Nephron progenitor cell (in vitro differentiated cells): Measurements from ENCODE around the gene RAB9B.
A peak's percentile ranks its signal among the peaks of the same experiment; 100 is the strongest.

Experiments used
- DNase-seq: peaks from one replicate; pipeline ENCODE4 v3.0.0; 2021
- H3K27ac Mint-ChIP-seq: 2 replicates; pipeline ENCODE4 v1.8.0; 2021; ENCODE audit warnings: mild to moderate bottlenecking, moderate library complexity, mixed read lengths
- H3K27me3 Mint-ChIP-seq: 2 replicates; pipeline ENCODE4 v1.8.0; 2021; ENCODE audit warnings: mild to moderate bottlenecking, low read depth, mixed read lengths; ENCODE audit not compliant: poor library complexity
- H3K36me3 Mint-ChIP-seq: 2 replicates; pipeline ENCODE4 v1.8.0; 2021; ENCODE audit warnings: low read depth, mixed read lengths
- H3K4me1 Mint-ChIP-seq: 2 replicates; pipeline ENCODE4 v1.8.0; 2021; ENCODE audit warnings: mixed read lengths
- H3K4me3 Mint-ChIP-seq: 2 replicates; pipeline ENCODE4 v1.8.0; 2021; ENCODE audit warnings: mild to moderate bottlenecking, moderate library complexity, mixed read lengths
- H3K9me3 Mint-ChIP-seq: 2 replicates; pipeline ENCODE4 v1.8.0; 2021; ENCODE audit warnings: mild to moderate bottlenecking, moderate library complexity, mixed read lengths
- CTCF ChIP-seq: fragments of 200-600 bp; sonication (generic); IDR thresholded peaks from 2 replicates; pipeline ENCODE4 v1.5.0; 2021; ENCODE audit warnings: antibody characterized with exemption

Gene RAB9B

GRCh38 chrX:103800318-103800717, 31.7 kb downstream of the RAB9B start:
- H3K36me3 Mint-ChIP-seq = no peaks in the 10 kb centered on the region
- no peaks in the 10 kb centered on the region for H3K9me3 Mint-ChIP-seq
- no peak for TF ChIP-seq CTCF
- H3K27me3 Mint-ChIP-seq = peaks cover 4% of the 10 kb centered on the region
- H3K4me1 Mint-ChIP-seq = no peaks in the 10 kb centered on the region
- no peak overlapping the region for H3K4me3 Mint-ChIP-seq
- H3K27ac Mint-ChIP-seq = no peak overlapping the region
- DNase-seq = no peak

GRCh38 chrX:103797691-103798090, 34.4 kb downstream of the RAB9B start:
- H3K4me1 Mint-ChIP-seq = peaks cover 10% of the 10 kb centered on the region
- no peaks in the 10 kb centered on the region for H3K9me3 Mint-ChIP-seq
- H3K27me3 Mint-ChIP-seq = peaks cover 4% of the 10 kb centered on the region
- no peak overlapping the region for H3K4me3 Mint-ChIP-seq
- no peaks in the 10 kb centered on the region for H3K36me3 Mint-ChIP-seq
- no peak overlapping the region for H3K27ac Mint-ChIP-seq
- TF ChIP-seq CTCF = no peak
- DNase-seq = no peak

GRCh38 chrX:103794119-103794518, 37.9 kb downstream of the RAB9B start:
- DNase-seq = no peak
- Mint-ChIP-seq H3K9me3 (no peaks in the 10 kb centered on the region), H3K4me3 (no peak overlapping the region), H3K27ac (peak overlapping the region; percentile 42), H3K27me3 (no peaks in the 10 kb centered on the region), H3K4me1 (peaks cover 23% of the 10 kb centered on the region), H3K36me3 (peaks cover 4% of the 10 kb centered on the region)
- TF ChIP-seq CTCF = no peak

- Mint-ChIP-seq H3K4me1 (peaks cover 23% of the 10 kb centered on the region), H3K27ac (no peak overlapping the region), H3K9me3 (no peaks in the 10 kb centered on the region), H3K36me3 (peaks cover 4% of the 10 kb centered on the region), H3K4me3 (no peak overlapping the region), H3K27me3 (no peaks in the 10 kb centered on the region)
- no peak for DNase-seq
- no peak for TF ChIP-seq CTCF
Observed at GRCh38 chrX:103793545-103793940, 38.5 kb downstream of the RAB9B start.

- Mint-ChIP-seq H3K27me3 (no peaks in the 10 kb centered on the region), H3K4me1 (peaks cover 23% of the 10 kb centered on the region), H3K27ac (no peak overlapping the region), H3K36me3 (peaks cover 4% of the 10 kb centered on the region), H3K9me3 (no peaks in the 10 kb centered on the region), H3K4me3 (no peak overlapping the region)
- DNase-seq = no peak
- no peak for TF ChIP-seq CTCF
Observed at GRCh38 chrX:103792916-103793544, 39.0 kb downstream of the RAB9B start.

- peaks cover 8% of the 10 kb centered on the region for H3K36me3 Mint-ChIP-seq
- no peak overlapping the region for H3K4me3 Mint-ChIP-seq
- H3K27me3 Mint-ChIP-seq = no peaks in the 10 kb centered on the region
- H3K9me3 Mint-ChIP-seq = peaks cover 9% of the 10 kb centered on the region
- peaks cover 23% of the 10 kb centered on the region for H3K4me1 Mint-ChIP-seq
- no peak for TF ChIP-seq CTCF
- DNase-seq = no peak
- H3K27ac Mint-ChIP-seq = no peak overlapping the region
Observed at GRCh38 chrX:103791826-103792485, 40.1 kb downstream of the RAB9B start.
